ENCODE measurements around the gene ORC6. TPM values are rescaled to one million over a fixed set of nuclear protein-coding genes. Genes with fewer than 3 reads are reported as not detected.

Gene ORC6
- total RNA-seq, result 10.8 TPM

GRCh38 chr16:46689365-46690280 is at the start of gene ORC6:
Gene ORC6, plus strand, starts transcription at chr16:46689659. Its CDS starts 47 bp downstream, at chr16:46689706.

GRCh38 chr16:46688654-46689364 is 650 bp upstream of the ORC6 start, which contains the start of gene VPS35:
Gene VPS35, minus strand, starts transcription at chr16:46689178. Its CDS starts 45 bp downstream, at chr16:46689133.

Other genes starting within 250 kb of the ORC6 start
- 6.0 TPM for gene SHCBP1, start 68.3 kb upstream of the ORC6 start, total RNA-seq
- 86.1 TPM for gene VPS35, start 481 bp upstream of the ORC6 start, total RNA-seq
- 15.2 TPM for gene MYLK3, start 58.7 kb downstream of the ORC6 start, total RNA-seq
- gene C16orf87, start 141.5 kb downstream of the ORC6 start, total RNA-seq, result 11.6 TPM
- gene GPT2, start 194.7 kb downstream of the ORC6 start, total RNA-seq, result 29.4 TPM

Measured in metanephros (tissue), 1 donor.